Esophagus squamous epithelium (tissue), 5 donors: ENCODE results near the gene FBH1. TPM values are rescaled to one million over a fixed set of nuclear protein-coding genes. Genes with fewer than 3 reads are reported as not detected.
A peak's percentile ranks its signal among the peaks of the same experiment; 100 is the strongest.

Experiments
- DNase-seq: peaks from one replicate; lab custom pipeline; 2025; lab: John Stamatoyannopoulos, UW
- H3K27ac ChIP-seq, 4 donors: fragments of 200-600 bp; sonication (generic); one replicate each; pipeline ENCODE4 v1.5.1; 2016 to 2019; ENCODE audit warnings: mild to moderate bottlenecking in 1 of 4
- H3K27me3 ChIP-seq, 4 donors: fragments of 200-600 bp; sonication (generic); 1 replicate in 3 of 4; 2 replicates in 1 of 4; pipeline versions ENCODE4 v1.5.1 to v1.6.0; 2017 to 2021; ENCODE audit warnings: antibody characterized with exemption in 1 of 4
- H3K36me3 ChIP-seq, 3 donors: fragments of 200-600 bp; sonication (generic); one replicate each; pipeline ENCODE4 v1.5.1; 2016 to 2019
- H3K4me1 ChIP-seq, 3 donors: fragments of 200-600 bp; sonication (generic); one replicate each; pipeline ENCODE4 v1.5.1; 2017 to 2019
- H3K4me3 ChIP-seq, 4 donors: fragments of 200-600 bp; sonication (generic); 1 replicate in 3 of 4; 2 replicates in 1 of 4; pipeline ENCODE4 v1.5.1; 2016 to 2019; ENCODE audit warnings: mild to moderate bottlenecking in 2 of 4, moderate library complexity in 1 of 4
- H3K9me3 ChIP-seq, 3 donors: fragments of 200-600 bp; sonication (generic); one replicate each; pipeline ENCODE4 v1.5.1; 2016 to 2019
- POLR2A ChIP-seq, 4 donors: fragments of 450-650 bp; IDR thresholded peaks; one replicate each; pipeline ENCODE4 v1.6.1; 2017; ENCODE audit warnings: antibody characterized with exemption in 4 of 4, mild to moderate bottlenecking in 4 of 4, moderate library complexity in 3 of 4
- WGBS, 2 donors: methylation state at CpG; one replicate each; pipeline ENCODE4 v1.1.5; 2018; 5-methylcytosine and 5-hydroxymethylcytosine counted together
- intact Hi-C: fragments of 100-400 bp; cut with DNase I; formaldehyde crosslinking; loops from one replicate; pipeline ENCODE4 v1.15.0; 2022
- total RNA-seq, 4 donors: library from RNA; depleted of rRNA; stranded (reverse); fragments of >200 nt; gene quantifications; one replicate each; pipeline ENCODE4 v1.1.0, GENCODE V29; 2016
- TF ChIP-seq, protein P1 (sequence below), 6 experiments: fragments of 450-650 bp in 4 of 6; fragments of 200-600 bp in 2 of 6; sonication (generic) in 2 of 6; IDR thresholded peaks; one replicate each; pipeline ENCODE4 v1.5.1; 2016 to 2019; ENCODE audit warnings: antibody characterized with exemption in 6 of 6, mild to moderate bottlenecking in 4 of 6, moderate library complexity in 4 of 6
- donor health status: DM: yes; HTN: yes; CAD: no.

FBH1 gene
- total RNA-seq, 4 donors from 2014 or later = 48.5 to 93.8 (median 54.1) TPM

DNA sequence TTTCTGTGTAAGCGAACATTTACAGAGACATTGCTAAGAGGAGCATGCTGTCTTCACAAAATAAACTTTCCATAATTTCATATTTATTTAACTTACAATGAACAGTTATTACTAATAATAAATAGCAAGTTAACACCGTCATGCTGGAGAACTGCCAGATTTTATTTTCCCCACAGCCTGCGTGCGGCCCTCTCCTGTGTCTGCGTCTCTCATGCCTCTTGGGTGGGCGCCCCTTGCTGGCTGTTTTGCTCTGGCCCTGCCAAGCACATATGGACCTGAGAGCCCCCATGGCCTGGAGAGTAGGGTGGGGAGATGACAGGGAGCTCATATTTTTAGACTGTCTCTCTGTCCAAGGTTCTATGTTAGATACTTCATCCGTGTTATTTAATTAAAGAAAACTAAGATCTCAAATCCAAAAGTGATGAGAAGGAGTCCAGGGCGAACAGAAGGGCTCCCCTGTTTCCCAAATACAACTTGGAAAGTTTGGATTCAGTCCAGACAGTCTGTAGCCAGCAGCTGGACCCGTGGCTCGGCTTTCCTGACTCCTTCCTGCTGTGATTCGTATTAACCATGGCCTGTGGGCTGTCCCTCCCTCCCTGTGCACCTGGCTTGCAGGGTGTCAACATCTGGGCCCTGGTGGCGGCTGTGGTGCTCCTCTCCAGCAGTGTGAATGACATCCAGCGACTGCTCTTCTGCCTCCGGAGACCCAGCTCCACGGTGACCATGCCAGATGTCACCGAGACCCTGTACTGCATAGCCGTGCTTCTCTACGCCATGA, 20.5 kb downstream of the FBH1 start:
- H3K4me3 ChIP-seq = no peak overlapping the region
- 77 to 82% methylated on average over 10 to 18 of the region's 18 CpGs for WGBS, 2 donors
- H3K27ac ChIP-seq = peak overlapping the region in 1 of 4 donors; percentile 28
- no peak for TF ChIP-seq POLR2A (IDR thresholded peaks at IDR 0.05)
- TF ChIP-seq, protein P1, sequence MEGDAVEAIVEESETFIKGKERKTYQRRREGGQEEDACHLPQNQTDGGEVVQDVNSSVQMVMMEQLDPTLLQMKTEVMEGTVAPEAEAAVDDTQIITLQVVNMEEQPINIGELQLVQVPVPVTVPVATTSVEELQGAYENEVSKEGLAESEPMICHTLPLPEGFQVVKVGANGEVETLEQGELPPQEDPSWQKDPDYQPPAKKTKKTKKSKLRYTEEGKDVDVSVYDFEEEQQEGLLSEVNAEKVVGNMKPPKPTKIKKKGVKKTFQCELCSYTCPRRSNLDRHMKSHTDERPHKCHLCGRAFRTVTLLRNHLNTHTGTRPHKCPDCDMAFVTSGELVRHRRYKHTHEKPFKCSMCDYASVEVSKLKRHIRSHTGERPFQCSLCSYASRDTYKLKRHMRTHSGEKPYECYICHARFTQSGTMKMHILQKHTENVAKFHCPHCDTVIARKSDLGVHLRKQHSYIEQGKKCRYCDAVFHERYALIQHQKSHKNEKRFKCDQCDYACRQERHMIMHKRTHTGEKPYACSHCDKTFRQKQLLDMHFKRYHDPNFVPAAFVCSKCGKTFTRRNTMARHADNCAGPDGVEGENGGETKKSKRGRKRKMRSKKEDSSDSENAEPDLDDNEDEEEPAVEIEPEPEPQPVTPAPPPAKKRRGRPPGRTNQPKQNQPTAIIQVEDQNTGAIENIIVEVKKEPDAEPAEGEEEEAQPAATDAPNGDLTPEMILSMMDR (IDR thresholded peaks at IDR 0.05) = no peak
- no peaks in the 10 kb centered on the region for H3K9me3 ChIP-seq
- H3K4me1 ChIP-seq = peaks cover 0 to 11% (median 3%) of the 10 kb centered on the region in 3 donors
- peaks cover 38 to 99% (median 38%) of the 10 kb centered on the region in 3 donors for H3K36me3 ChIP-seq
- intact Hi-C loops = no loop called here
- no peaks in the 10 kb centered on the region for H3K27me3 ChIP-seq
- DNase-seq = no peak

DNA sequence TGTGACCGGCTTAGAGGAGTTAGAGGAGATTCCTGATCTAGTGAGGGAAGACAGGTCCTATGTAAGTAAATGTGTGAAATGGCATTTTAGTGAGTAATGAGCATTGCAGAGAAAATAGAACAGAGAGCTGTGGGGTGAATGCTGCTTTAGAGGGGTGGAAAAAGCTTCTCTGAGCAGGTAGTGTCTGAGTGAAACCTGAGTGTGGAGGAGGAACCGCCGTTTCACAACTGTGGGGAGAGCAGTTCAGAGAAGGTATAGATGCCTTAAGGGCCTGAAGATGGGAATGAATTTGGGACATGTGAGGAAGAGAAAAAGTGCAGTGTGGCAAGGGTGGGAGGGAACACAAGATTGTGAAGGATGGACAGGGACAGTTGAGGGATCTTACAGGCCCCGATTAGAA, 21.6 kb downstream of the FBH1 start:
- Histone ChIP-seq H3K4me1 (no peaks in the 10 kb centered on the region), H3K27ac (no peak overlapping the region), H3K27me3 (no peaks in the 10 kb centered on the region), H3K4me3 (no peak overlapping the region), H3K36me3 (peaks cover 40 to 99% (median 49%) of the 10 kb centered on the region in 3 donors), H3K9me3 (no peaks in the 10 kb centered on the region)
- no peak for TF ChIP-seq POLR2A (IDR thresholded peaks at IDR 0.05)
- TF ChIP-seq, protein P1 (IDR thresholded peaks at IDR 0.05) = no peak
- no peak for DNase-seq
- intact Hi-C loops = no loop called here
- 90 to 93% methylated on average over 4 of the region's 4 CpGs for WGBS, 2 donors

DNA sequence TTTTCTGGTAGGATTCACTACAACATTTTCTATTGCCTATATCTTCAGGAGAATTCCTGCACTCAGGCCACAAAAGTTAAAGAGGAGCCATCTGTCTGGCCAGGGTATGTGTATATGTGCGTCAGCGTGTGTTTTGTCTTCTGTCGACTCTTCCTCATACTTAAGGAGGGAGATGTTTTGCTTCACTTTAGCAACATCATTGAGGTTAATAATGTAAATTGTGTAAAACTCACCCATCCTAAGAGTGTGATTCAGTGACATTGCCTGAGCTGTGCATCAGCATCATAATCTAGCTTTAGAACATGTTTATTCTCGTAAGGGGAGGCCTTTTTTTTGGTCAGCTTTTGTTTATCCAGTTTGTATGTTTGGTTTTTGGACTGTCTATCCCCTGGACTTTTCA, 23.7 kb downstream of the FBH1 start:
- Histone ChIP-seq H3K27ac (no peak overlapping the region), H3K9me3 (no peaks in the 10 kb centered on the region), H3K4me1 (peaks cover 0 to 11% (median 5%) of the 10 kb centered on the region in 3 donors), H3K27me3 (no peaks in the 10 kb centered on the region), H3K4me3 (no peak overlapping the region), H3K36me3 (peaks cover 57 to 100% (median 58%) of the 10 kb centered on the region in 3 donors)
- TF ChIP-seq, protein P1 (IDR thresholded peaks at IDR 0.05) = no peak
- no peak for DNase-seq
- WGBS, 2 donors = 75 to 82% methylated on average over 4 of the region's 4 CpGs
- intact Hi-C loops = no loop called here

DNA sequence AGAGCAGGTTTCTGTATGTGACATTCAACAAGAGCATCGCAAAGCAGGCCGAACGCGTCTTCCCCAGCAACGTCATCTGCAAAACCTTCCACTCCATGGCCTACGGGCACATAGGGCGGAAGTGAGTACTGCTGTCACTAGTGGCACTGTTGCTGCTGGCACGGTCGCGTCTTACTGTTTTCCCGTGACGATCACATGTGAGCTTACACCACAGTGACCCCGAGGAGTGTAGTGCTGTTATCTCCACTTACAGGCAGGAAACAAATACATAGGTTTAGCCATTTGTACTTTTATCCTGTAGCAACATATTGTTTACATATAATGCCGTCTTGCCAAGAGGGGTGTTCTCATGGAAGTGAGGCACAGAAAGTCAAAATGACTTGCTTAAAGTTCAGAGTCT, 25.4 kb downstream of the FBH1 start:
- no peak for TF ChIP-seq POLR2A (IDR thresholded peaks at IDR 0.05)
- TF ChIP-seq, protein P1 (IDR thresholded peaks at IDR 0.05) = no peak
- peaks cover 48 to 100% (median 55%) of the 10 kb centered on the region in 3 donors for H3K36me3 ChIP-seq
- no peaks in the 10 kb centered on the region for H3K9me3 ChIP-seq
- H3K27me3 ChIP-seq = no peaks in the 10 kb centered on the region
- no peak overlapping the region for H3K27ac ChIP-seq
- intact Hi-C loops = no loop called here
- H3K4me1 ChIP-seq = peaks cover 0 to 16% (median 5%) of the 10 kb centered on the region in 3 donors
- WGBS, 2 donors = 92 to 97% methylated on average over 8 to 11 of the region's 14 CpGs
- DNase-seq = no peak
- H3K4me3 ChIP-seq = no peak overlapping the region

DNA sequence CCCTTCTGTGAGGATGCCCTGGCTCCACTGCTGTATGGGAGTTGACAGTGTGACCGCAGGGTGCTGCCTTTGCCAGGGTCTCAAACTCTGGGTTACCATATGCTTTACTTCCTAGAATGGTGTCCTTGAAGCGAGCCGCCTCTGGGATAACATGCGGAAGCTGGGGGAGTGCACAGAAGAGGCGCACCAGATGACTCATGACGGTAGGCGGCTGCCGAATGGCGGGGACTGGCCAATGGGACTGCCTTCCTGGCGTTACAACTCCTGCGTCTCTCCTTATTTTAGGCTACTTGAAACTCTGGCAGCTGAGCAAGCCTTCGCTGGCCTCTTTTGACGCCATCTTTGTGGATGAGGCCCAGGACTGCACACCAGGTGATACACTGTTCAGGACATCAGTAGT, 27.3 kb downstream of the FBH1 start:
- no peak overlapping the region for H3K27ac ChIP-seq
- H3K9me3 ChIP-seq = no peaks in the 10 kb centered on the region
- intact Hi-C loops = no loop called here
- no peak for DNase-seq
- no peak for TF ChIP-seq POLR2A (IDR thresholded peaks at IDR 0.05)
- TF ChIP-seq, protein P1 (IDR thresholded peaks at IDR 0.05) = no peak
- peaks cover 45 to 100% (median 56%) of the 10 kb centered on the region in 3 donors for H3K36me3 ChIP-seq
- H3K27me3 ChIP-seq = no peaks in the 10 kb centered on the region
- no peak overlapping the region for H3K4me3 ChIP-seq
- WGBS, 2 donors = 96 to 97% methylated on average over 9 of the region's 13 CpGs
- peaks cover 0 to 28% (median 5%) of the 10 kb centered on the region in 3 donors for H3K4me1 ChIP-seq
